Measurements from ENCODE around the gene PAWR. TPM values are rescaled to one million over a fixed set of nuclear protein-coding genes. Genes with fewer than 3 reads are reported as not detected.
A peak's percentile ranks its signal among the peaks of the same experiment; 100 is the strongest.

PAWR gene
- total and polyA plus RNA-seq, 2 donors (not counting 3 experiments of a cell fraction or from before 2014, with no cell fraction given): 18.3 to 154 TPM

GRCh38 chr12:79673354-79673753, 17.4 kb downstream of the PAWR start:
- Histone ChIP-seq H3K9ac (replicated peaks; ENCODE audit: extremely low read depth, insufficient read depth, low read length) (no peak overlapping the region), H2AFZ (ENCODE audit: low read depth, low read length) (no peak overlapping the region), H3K4me1 (ENCODE audit: control insufficient read depth, extremely low read depth, insufficient read depth, low read length) (peaks cover 7% of the 10 kb centered on the region), H3K9me3 (replicated peaks; ENCODE audit: control insufficient read depth, insufficient read depth, low read length) (no peaks in the 10 kb centered on the region), H3K4me2 (ENCODE audit: insufficient read depth, low read length) (no peak overlapping the region), H3K4me3 (replicated peaks in 1 of 3; ENCODE audit: insufficient read depth in 1 of 3, low read depth in 1 of 3, low read length in 3 of 3) (no peak overlapping the region), H4K20me1 (replicated peaks; ENCODE audit: control insufficient read depth, extremely low read depth, insufficient read depth, low read length) (peaks cover 18% of the 10 kb centered on the region), H3K27ac (ENCODE audit: insufficient read depth, low read depth, low read length) (peak overlapping the region; percentile 8), H3K27me3 (ENCODE audit: control insufficient read depth in 2 of 2, insufficient read depth in 2 of 2, low read length in 2 of 2) (no peaks in the 10 kb centered on the region), H3K79me2 (ENCODE audit: control insufficient read depth, insufficient read depth, low read length) (peaks cover 99% of the 10 kb centered on the region), H3K36me3 (ENCODE audit: control insufficient read depth in 2 of 2, extremely low read depth in 1 of 2, insufficient read depth in 2 of 2, low read length in 2 of 2) (no peaks in the 10 kb centered on the region), H3K9me1 (replicated peaks; ENCODE audit: control insufficient read depth, extremely low read depth, insufficient read depth, low read length) (no peaks in the 10 kb centered on the region)
- no TSS peak for BruUV-seq (replicated peaks)
- DNase-seq (ENCODE audit: low read depth, low spot score) (no peak), FAIRE-seq (no peak)
- TF ChIP-seq GATA2 (IDR thresholded peaks at IDR 0.05; ENCODE audit: insufficient read depth, insufficient read length, low read depth, low read length) (no peak), JUN (IDR thresholded peaks at IDR 0.05; ENCODE audit: borderline replicate concordance, insufficient read depth, insufficient read length, low read depth) (no peak), FOS (IDR thresholded peaks at IDR 0.05; ENCODE audit: borderline replicate concordance, insufficient read depth, low read length) (no peak)
- dilution Hi-C loops (cut with MboI; ENCODE audit: extremely low pct_ligation_motif_present, low sequenced_read_pairs) (no loop called here), intact Hi-C loops (cut with micrococcal nuclease) (no loop called here)
- ChIA-PET CTCF (interaction anchor here (1.3 kb wide), 1 partner anchor 11 kb away, joined by 3 read pairs; no protein-coding TSS in a partner anchor), POLR2A (no interaction called here)

- Histone ChIP-seq H3K9me3 (replicated peaks; ENCODE audit: control insufficient read depth, insufficient read depth, low read length) (no peaks in the 10 kb centered on the region), H3K36me3 (ENCODE audit: control insufficient read depth in 2 of 2, extremely low read depth in 1 of 2, insufficient read depth in 2 of 2, low read length in 2 of 2) (no peaks in the 10 kb centered on the region), H3K4me2 (ENCODE audit: insufficient read depth, low read length) (no peak overlapping the region), H3K4me1 (ENCODE audit: control insufficient read depth, extremely low read depth, insufficient read depth, low read length) (no peaks in the 10 kb centered on the region), H3K27ac (ENCODE audit: insufficient read depth, low read depth, low read length) (no peak overlapping the region), H3K9ac (replicated peaks; ENCODE audit: extremely low read depth, insufficient read depth, low read length) (no peak overlapping the region), H4K20me1 (replicated peaks; ENCODE audit: control insufficient read depth, extremely low read depth, insufficient read depth, low read length) (peaks cover 6% of the 10 kb centered on the region), H2AFZ (ENCODE audit: low read depth, low read length) (no peak overlapping the region), H3K79me2 (ENCODE audit: control insufficient read depth, insufficient read depth, low read length) (peaks cover 97% of the 10 kb centered on the region), H3K9me1 (replicated peaks; ENCODE audit: control insufficient read depth, extremely low read depth, insufficient read depth, low read length) (no peaks in the 10 kb centered on the region), H3K27me3 (ENCODE audit: control insufficient read depth in 2 of 2, insufficient read depth in 2 of 2, low read length in 2 of 2) (no peaks in the 10 kb centered on the region), H3K4me3 (replicated peaks in 1 of 3; ENCODE audit: insufficient read depth in 1 of 3, low read depth in 1 of 3, low read length in 3 of 3) (no peak overlapping the region)
- BruUV-seq (replicated peaks): no TSS peak
- intact Hi-C loops (cut with micrococcal nuclease): no loop called here
- dilution Hi-C loops (cut with MboI; ENCODE audit: extremely low pct_ligation_motif_present, low sequenced_read_pairs): no loop called here
- TF ChIP-seq GATA2 (IDR thresholded peaks at IDR 0.05; ENCODE audit: insufficient read depth, insufficient read length, low read depth, low read length) (no peak), MYC (IDR thresholded peaks at IDR 0.05; ENCODE audit: low read depth, low read length) (no peak), JUN (IDR thresholded peaks at IDR 0.05; ENCODE audit: borderline replicate concordance, insufficient read depth, insufficient read length, low read depth) (no peak), MAX (IDR thresholded peaks at IDR 0.05; ENCODE audit: insufficient read depth, insufficient read length) (no peak), POLR2AphosphoS5 (IDR thresholded peaks at IDR 0.05; ENCODE audit: insufficient read depth, low read depth, low read length) (no peak), FOS (IDR thresholded peaks at IDR 0.05; ENCODE audit: borderline replicate concordance, insufficient read depth, low read length) (no peak), EZH2 (IDR thresholded peaks at IDR 0.05; ENCODE audit: borderline replicate concordance, low read depth, low read length, severe bottlenecking) (no peak), POLR2A (IDR thresholded peaks at IDR 0.05; ENCODE audit: low read depth, low read length) (no peak), CTCF (IDR thresholded peaks at IDR 0.05; ENCODE audit: extremely low read depth in 1 of 2, insufficient read depth in 1 of 2, low read depth in 1 of 2, low read length in 2 of 2) (no peak)
- POLR2A ChIA-PET: no interaction called here
- DNase-seq (ENCODE audit: low read depth, low spot score) (no peak), FAIRE-seq (no peak)
- CTCF ChIA-PET: interaction anchor here (1.3 kb wide), 1 partner anchor 9 kb away, joined by 3 read pairs; no protein-coding TSS in a partner anchor
Measured at GRCh38 chr12:79668113-79668512, 22.7 kb downstream of the PAWR start.

Data from endothelial cell of umbilical vein (primary cell).